Activated CD8-positive, alpha-beta memory T cell treated with anti-CD3 and anti-CD28 coated beads for 24 hours (primary cell): ENCODE results near the gene RAD51B.
"Not testable (repeated sequence)": the region's sequence is repeated elsewhere in the genome, so short reads cannot be mapped to it uniquely, and the experiment has no call there.

Experiments used
- DNase-seq: peaks from one replicate; pipeline ENCODE4 v3.0.0-alpha.2; 2020

The RAD51B gene

DNA sequence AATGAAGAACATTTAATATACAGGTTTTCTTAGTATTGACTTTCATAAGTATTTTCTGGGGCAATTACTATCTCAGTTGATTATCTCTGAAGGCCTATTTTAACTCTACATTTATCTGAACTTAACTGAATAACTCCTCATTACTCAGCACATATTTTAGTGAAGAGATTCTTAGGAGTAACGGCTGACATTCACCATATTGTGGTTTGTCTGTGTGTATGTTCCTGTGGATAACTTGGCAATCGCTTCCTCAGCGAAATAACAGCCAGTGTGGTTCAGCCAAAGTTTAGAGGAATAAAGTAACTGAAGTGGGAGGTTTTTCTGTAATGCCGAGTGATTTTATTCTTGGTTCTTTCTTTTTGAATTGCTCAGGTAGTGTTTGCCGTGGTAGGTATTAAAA lies 168.0 kb downstream of the RAD51B start:
- DNase-seq: no peak

DNA sequence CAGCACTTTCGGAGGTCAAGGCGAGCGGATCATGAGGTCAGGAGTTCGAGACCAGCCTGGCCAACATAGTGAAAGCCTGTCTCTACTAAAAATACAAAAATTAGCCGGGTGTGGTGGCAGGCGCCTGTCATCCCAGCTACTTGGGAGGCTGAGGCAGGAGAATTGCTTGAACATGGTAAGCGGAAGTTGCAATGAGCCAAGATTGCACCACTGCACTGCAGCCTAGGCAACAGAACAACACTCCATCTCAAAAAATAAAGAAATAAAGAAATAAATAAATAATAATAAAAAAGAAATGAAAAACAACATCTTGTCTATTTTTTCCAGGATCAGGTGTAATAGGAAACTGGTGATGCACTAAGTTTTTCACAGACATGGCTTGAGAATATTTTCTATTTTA lies 168.6 kb downstream of the RAD51B start:
- not testable (repeated sequence) for DNase-seq

DNA sequence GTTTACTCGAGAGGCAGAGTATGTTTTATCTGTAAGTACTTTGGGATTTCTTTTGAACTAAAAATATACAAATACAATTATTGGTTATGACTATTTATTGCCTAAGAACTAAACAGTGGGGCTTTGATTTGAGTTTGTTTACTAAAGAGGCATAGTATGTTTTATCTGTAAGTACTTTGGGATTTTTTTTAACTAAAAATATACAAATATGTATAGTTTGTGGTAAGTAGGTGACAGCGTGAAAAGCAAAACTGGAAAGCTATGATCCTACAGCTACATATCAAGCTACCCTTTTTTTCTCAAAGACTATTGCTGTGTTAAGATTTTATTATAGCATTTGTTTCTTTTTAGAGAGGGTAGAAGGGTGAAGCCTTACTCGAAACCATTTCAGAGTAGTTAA lies 171.0 kb downstream of the RAD51B start:
- no peak for DNase-seq

DNA sequence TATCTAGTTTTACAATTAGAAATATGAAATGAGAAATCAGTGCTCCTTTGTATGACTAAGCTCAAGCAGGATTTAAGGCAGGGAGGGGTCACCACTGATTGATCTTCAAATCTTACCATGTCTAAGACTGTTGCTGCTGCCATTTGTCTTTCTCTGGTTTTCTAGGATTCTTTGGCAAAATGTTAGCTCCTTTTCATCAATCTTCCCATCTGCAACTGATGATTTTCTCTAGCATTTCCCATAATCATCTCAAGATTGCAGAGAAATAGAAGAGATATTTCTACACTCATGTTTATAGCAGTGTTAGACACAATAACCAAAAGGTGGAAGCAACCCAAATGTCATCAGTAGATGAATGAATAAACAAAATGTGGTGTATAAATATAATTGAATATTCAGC lies 175.0 kb downstream of the RAD51B start:
- no peak for DNase-seq

DNA sequence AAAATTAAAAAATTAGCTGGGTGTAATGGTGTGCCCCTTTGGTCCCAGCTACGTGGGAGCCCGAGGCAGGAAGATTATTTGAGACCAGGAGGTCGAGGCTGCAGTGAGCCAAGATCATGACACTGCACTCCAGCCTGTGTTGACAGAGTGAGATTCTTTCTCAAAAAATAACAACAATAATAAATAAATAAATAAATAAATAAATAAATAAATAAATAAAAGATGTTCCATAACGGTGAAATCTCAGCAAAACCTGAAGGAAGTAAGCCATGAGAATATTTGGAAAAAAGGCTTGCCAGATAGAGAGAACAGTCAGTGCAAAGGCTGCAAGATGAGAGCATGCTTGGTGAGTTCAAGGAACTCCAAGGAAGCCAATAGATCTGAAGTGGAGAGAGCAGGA lies 176.7 kb downstream of the RAD51B start:
- DNase-seq: no peak

DNA sequence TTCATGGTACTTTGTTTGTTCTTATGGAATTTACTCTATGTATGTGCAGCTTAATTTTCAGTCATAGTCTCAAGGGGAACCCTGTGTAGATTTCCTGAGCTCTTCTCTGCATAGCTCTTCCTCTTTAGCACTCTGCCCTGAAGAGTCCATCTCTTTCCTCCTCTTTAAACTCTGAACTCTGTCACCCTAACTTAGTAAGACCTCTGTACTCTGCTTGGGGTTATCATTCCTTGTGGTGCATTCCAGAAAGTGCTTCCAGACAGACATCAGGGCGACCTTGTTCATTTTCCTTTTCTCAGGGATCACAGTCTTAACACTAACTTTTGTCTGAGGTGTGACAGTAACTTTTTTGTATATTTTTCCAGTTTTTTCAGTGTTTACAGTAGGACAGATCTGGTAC lies 179.3 kb downstream of the RAD51B start:
- no peak for DNase-seq

DNA sequence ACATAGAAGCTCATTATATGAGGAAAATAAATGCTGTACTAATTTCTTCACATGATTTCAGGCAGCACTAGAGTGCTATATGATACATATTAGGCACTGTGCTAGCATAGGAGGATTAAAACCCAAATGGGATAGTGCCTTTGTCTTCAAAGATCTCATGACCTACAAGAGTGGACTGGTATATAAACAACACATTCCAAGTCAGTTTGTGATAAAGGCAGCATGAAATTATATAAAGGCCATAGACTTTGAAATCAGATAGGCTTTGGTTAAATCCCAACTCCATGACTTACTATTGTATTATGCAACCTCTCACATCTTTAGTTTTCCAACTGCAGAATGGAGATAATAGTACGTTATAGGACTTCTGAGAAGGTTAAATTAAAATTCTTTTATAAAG lies 179.7 kb downstream of the RAD51B start:
- DNase-seq: no peak

DNA sequence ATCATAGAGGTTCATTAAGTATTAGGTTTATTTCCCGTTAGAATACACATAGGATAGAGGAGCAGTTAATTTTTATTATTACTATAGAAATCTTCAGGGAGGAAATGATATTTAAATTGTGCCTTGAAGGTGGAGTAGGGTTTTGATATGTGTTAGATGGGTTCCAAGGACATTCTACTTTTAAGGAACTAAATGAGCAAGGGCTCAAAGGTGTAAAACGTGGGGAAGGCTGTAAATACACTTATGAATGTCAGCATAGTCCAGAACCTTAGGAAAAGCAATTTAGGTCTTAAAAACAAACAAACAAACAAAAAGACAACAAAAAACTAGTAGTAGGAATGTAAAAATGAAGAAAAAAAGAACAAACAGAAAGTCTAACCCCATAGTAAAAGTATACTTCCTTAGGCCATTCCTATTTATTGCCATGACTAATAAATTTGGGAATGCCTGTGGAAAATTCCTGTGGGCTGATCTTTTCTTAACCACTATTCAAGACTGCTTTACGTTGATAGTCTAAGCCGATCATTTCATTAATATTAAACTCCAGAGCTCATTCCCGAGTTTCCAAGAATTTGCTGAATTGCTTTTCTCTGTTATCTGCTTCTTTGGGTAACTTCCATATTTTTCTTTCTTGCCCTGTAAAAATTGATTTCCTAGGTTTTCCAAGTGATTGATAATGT lies 180.3 kb downstream of the RAD51B start:
- DNase-seq: no peak

DNA sequence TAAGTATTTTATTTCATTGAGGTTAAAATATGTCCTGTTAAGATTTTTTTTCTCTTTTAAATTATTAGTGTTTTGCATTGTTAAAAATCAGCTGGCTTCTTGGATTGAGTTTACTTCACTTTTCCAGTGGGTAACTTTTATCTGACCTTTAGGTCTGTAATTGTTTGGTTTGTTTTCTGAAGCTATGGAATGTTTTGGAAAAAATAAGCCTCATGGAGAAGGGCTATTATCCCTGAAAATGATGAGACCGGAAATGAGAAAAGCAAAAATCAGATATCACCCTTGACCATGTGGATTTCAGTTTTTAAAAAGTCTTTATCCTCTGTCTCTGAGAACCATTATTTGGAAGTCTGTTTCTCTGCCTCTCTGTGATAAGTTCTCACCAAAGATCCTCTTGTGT lies 180.9 kb downstream of the RAD51B start:
- DNase-seq: no peak

DNA sequence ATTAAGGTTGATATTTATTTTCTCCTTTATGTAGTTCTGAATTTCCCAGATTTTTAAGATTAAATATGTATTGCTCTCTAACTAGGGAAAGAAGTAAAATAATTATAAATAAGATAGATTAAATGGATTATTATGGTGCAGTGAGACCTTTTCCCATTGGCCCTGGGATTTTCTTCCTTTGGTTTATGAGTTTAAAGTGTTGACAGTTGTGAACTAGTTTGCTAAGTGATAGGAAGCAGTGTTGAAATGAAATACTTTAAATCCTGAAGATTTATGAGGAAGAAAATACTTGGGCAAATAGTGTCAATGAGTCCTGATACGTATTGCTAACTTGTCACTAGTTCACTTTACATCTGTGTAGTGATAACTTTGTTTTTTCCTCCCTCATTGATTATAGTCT lies 188.9 kb downstream of the RAD51B start:
- DNase-seq: no peak

DNA sequence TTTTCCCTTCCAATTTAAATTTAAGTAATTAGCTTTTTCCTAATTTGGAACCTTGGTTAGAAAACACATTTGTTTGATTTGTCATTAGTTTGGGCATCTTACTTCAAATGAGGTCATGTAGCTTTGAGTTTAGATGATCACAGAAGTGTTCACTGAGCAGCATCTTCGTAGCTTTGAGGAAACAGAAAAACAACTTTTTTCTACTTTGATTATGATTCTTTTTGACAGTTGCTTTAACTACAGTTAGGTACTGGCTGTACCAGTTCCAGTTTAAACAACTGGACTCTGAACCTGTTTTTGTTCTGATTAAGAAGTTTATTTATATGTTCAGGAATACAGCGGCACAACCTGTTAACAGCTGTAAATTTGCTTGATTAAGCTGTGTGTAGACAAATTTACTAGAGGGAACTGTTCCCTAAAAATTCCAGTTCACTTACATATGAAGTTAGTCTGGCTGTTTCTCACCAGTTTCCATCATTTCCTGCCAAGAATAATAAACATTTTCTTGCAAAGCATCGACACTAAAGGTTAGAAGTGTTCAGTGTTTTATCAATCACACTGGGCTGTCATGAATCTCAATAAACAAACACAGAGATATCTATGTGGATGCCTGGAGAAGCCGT lies 191.9 kb downstream of the RAD51B start:
- DNase-seq: no peak

DNA sequence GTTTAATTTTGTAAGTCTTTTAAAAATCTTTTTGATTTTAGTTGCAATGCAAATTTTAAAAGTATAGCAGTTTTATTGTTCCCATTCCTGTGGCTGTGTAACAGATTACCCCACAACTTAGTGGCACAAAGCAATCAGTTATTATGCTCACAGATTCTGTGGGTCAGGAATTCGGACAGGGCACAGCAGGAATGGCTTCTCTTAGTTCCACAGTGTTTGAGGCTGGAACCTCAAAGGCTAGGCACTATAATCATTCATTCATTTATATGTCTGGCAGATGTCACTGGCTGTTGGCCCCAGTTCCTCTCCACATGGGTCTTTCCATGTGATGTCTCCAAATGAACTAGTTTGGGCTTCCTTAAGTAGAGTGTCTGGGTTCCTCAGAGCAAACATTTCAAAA lies 193.3 kb downstream of the RAD51B start:
- DNase-seq: no peak

DNA sequence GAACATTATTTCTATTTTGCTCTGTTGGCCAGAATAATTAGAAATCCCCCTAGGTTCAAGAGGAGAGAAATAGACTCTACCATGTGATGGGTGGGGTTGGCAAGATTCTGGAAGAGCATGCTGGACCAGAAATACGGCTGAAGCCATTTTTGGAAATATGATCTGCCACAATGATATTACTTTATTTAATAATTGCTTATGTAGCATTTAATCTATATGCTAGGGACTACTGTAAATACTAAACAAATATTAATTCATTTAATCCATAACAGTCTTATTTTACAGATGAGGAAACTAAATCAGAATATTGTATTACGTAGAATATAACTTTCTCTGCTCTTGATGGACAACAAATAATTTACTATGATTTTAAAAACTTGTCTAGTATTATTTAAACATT lies 193.7 kb downstream of the RAD51B start:
- DNase-seq: no peak

DNA sequence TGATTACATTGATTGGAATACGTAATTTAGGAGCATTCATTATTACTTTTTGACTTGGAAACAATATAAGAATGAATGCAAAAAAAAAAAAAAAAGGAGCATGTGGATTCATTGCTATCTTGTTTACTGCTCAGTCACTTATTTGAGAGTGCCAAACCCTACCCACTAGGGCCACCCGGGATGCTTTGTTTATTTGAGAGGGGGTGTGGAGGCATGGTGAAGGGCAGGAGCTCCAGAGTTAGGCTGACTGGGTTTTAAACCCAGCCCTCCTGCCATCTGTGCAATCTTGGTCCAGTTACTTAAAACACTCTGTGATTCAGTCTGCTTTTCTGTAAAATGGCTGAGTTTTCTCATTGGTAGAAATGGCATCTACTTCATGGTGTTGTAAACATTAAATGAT lies 195.2 kb downstream of the RAD51B start:
- no peak for DNase-seq

DNA sequence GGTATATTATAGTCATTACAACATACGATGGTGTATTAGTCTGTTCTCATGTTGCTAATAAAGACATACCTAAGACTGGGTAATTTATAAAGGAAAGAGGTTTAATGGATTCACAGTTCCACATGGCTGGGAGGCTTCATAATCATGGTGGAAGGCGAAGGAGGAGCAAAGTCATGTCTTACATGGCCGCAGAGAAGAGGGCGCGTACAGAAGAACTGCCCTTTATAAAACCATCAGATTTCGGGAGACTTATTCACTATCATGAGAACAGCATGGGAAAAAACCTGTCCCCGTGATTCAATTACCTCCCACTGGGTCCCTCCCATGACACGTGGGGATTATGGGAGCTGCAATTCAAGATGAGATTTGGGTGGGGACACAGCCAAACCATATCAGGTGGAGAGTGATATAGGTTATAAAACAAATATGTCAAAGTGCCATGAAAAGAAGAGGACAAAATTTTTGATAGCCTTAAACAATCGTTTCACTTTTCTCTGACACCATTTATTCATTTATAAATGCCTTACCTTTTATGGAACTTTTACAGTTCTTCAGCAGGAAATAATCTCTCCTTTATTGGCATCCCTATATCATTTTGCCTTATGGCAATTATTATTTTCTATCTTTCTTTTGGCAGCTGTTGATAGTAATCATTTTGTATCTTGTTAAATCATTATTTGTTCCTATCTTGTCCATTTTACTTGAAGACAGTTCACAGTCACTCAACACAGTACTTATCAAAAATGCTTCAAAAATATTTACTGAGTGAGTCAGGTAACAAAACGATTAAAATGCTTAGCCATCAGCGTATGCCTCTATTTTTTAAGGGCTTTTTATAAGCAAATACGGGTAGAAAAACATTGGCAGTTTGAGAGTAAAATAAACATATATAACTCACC lies 196.0 kb downstream of the RAD51B start:
- no peak for DNase-seq

DNA sequence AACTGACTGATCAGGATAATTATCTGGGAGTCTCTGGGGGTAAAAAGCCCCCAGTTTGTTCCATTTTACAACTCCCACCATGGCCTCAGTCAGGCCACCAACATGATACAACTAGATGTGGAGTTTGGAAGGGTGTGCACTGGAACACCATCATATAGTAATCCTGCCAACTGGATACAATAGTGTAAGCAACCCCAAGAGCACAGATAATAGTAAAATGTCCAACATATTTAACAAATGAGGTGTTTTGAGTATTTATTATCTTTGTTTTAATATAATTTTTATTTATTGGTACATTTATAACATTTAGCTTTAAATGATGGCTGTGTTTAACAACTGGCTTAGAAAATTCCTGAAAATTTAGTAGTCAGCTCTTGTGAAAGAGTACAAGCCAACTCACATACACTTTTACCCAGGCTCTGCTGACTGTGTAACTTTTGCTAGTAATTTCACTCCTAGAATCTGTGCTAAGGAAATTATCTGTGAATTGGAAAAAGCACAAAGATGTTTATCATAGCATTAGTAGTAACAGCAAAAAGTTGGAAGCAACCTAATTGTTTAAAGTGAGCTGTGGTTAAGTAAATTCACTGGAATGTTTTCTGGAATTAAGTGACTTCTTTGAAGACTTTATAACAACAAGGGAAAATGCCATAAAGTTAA lies 196.8 kb downstream of the RAD51B start:
- no peak for DNase-seq

DNA sequence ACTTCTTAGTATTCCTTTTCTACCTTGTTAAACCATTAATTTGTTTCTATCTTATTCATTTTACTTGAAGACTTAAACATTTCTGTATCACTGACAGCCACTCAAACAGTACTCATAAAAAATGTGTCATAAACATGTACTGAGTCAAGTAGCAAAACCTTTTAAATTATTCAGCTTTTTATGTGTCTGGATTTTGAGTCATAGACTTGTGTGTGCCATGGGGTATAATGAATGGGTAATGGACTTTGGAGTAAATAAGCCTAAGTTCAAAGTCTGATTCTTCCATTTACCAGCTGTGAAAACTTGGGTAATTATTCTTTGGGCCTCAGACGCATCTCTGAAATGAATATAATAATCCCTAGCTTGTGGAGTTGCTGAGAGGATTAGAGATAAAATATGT lies 199.0 kb downstream of the RAD51B start:
- DNase-seq: no peak

DNA sequence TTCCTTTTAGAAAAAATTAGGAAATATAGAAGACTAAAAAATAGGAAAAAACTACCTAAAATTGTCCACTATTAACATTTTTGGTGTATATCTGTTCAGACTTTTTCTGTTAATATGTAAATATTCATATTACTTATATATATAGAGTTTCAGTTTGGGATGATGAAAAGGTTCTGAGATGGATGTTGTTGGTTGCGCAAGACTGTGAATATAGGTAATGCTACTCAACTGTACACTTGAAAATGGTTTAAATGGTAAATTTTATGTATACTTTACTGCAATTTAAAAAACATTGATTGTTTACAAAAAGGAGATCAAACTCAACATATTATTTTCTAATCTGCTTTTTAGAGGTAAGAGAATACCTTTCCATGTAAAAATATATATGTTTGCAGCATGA lies 200.9 kb downstream of the RAD51B start:
- no peak for DNase-seq

DNA sequence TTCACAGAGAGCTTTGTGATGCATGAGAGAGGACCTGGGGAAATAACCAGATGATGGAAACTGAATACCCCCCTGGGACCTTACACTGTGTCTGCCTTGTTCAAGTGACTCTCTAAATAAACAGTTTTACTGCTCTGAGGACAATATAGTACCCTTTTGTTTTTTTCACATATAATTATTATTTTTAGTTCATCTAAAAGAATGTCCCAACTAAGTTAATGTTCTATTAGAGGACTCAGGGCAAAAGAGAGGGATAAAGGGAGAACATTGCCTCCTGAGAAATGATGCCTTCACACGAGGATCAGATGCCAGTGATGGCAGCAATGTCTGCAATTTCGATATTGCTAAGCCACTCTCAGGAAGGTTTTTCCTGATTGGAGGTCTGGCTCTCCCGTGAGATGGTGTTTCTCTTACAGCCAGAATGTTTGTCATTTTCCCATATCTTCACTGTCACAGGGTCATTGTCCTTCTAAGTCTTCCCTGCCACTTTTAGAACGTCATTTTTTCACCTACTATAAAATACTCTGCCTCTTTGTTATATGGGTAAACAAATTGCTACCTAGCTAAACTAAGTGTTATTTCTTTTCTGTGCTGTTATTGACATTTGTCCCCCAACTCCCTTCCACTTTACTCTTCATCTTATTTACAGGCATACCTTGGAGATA lies 201.6 kb downstream of the RAD51B start:
- DNase-seq: no peak

DNA sequence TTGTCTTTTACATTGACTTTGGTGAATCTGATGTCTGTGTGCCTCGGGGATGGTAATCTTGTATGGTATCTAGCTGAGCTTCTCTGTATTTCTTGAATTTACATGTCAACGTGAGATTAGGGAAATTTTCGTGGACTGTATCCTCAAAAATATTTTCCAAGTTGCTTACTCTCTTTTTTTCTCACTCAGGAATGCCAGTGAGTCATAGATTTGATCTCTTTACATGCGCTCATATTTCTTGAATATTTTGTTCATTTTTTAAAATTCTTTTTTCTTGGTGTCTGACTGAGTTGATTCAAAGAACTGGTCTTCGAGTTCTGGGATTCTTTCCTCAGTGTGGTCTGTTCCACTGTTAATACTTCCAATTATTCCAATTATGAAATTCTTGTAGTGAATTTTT lies 207.7 kb downstream of the RAD51B start:
- DNase-seq: no peak

DNA sequence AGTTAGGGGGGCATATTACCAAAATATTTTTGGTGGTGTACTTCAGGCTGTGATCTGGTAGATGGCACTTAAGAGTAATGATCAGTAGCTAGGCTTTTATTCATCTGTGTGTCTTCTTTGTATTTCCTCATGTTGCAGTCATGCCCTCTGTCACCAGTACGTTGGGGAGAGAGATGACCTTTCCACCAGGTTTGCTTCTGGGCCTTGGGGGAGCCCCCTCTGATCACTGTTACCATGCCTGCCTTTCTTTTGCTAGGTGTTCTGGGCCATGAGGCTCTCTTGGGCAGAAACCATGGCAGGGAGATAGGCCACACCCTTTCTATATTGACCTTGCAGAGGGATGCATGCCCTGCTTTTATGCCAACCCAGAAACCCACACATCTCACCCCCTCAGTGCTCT lies 208.5 kb downstream of the RAD51B start:
- DNase-seq: no peak

DNA sequence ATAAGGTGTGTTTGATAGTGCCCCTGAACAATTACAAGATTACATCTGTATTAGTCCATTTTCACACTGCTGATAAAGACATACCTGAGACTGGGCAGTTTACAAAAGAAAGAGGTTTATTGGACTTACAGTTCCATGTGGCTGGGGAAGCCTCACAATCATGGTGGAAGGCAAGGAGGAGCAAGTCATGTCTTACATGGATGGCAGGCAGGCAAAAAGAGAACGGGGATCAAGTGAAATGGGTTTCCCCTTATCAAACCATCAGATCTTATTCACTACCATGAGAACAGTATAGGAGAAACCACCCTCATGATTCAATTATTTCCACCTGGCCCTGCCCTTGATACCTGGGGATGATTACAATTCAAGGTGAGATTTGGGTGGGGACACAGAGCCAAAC lies 211.4 kb downstream of the RAD51B start:
- DNase-seq: not testable (repeated sequence)

DNA sequence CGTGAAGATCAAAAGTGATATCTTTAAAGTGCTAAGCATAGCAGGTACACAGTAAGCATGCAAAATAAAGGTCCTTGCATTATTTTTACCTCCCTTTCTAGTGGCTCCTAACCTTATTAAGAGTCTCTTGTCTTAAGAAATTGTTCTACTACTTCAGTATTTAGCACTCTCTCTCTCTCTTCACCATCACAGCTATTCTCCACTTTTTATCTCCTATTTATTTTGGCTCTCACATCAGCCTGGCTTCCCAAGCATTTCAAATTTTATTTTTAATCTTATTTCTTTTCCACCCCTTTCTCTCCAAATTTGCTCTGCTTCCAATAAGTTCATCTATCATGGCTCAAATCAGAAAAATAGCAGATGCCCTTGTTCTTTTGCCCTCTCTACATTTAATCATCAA lies 212.6 kb downstream of the RAD51B start:
- DNase-seq: no peak
